ENCODE results near the gene SLC12A1. TPM values are rescaled to one million over a fixed set of nuclear protein-coding genes. Genes with fewer than 3 reads are reported as not detected.

SLC12A1 gene
- total and polyA plus RNA-seq, 2 of the 8 experiments (the other 6 are each of a cell fraction or from before 2014, with no cell fraction given): 0.63 to 1.0 TPM

DNA sequence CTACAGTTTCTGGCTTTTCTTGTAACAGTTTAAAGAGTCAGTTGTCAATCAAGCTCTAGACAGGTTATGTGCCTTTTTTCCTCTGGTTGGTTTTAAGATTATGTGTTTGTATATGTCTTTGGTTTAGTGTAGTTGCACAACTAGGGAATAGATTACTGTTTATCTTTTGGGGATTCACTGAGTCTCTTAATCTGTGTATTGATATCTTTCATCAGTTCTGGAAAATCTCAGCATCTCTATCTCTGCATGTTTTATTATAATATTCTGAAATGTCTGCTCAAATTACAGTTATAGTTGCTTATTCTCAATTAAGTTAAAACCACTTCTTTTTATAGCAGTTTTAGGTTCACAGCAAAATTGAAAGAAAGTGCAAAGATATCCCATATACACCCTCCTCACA is 139.4 kb downstream of the SLC12A1 start:
- H2AK5ac ChIP-seq (ENCODE audit: low read depth, low read length): no peak overlapping the region

More for the DNA sequence above, 139.4 kb downstream of the SLC12A1 start:
- H4K91ac ChIP-seq (replicated peaks; ENCODE audit: insufficient read length, low read length): no peak overlapping the region
- no peak overlapping the region for H3K14ac ChIP-seq (ENCODE audit: insufficient read length)
- no peak for FAIRE-seq
- H3K4me3 ChIP-seq (ENCODE audit: extremely low read depth in 1 of 4, insufficient read depth in 2 of 4, low read depth in 3 of 4, low read length in 4 of 4): no peak overlapping the region
- H4K20me1 ChIP-seq (replicated peaks in 1 of 2; ENCODE audit: control insufficient read depth in 1 of 2, insufficient read depth in 2 of 2, low read length in 2 of 2): peaks cover 0 to 2% of the 10 kb centered on the region in 2 experiments
- H2AFZ ChIP-seq (ENCODE audit: low read length): no peak overlapping the region
- no peaks in the 10 kb centered on the region for H3K27me3 ChIP-seq (replicated peaks in 1 of 4; ENCODE audit: control insufficient read depth in 3 of 4, extremely low read depth in 1 of 4, insufficient read depth in 3 of 4, low read length in 3 of 4)
- no peak overlapping the region for H3K18ac ChIP-seq (ENCODE audit: extremely low read depth, low read length)
- peaks cover 6 to 29% (median 21%) of the 10 kb centered on the region in 4 experiments; a peak in 7 of 8 replicates for H3K36me3 ChIP-seq (ENCODE audit: control insufficient read depth in 2 of 4, insufficient read depth in 4 of 4, low read length in 3 of 4)
- DNase-seq (ENCODE audit: low read depth in 1 of 2, low spot score in 2 of 2): no peak
- H3K79me2 ChIP-seq (ENCODE audit: control insufficient read depth in 1 of 2, insufficient read depth in 2 of 2, low read length in 2 of 2): no peaks in the 10 kb centered on the region
- no peak overlapping the region for H3K56ac ChIP-seq (replicated peaks; ENCODE audit: insufficient read length, low read depth, low read length)
- H3K9ac ChIP-seq (replicated peaks in 1 of 4; ENCODE audit: extremely low read depth in 1 of 4, low read depth in 3 of 4, low read length in 3 of 4): no peak overlapping the region
- H3K4ac ChIP-seq (replicated peaks; ENCODE audit: insufficient read length, low read depth, low read length): no peak overlapping the region
- no peak overlapping the region for H2BK20ac ChIP-seq (ENCODE audit: low read length)
- ChIA-PET POLR2A (ENCODE audit: partially characterized antibody) (interaction anchor here (1.0 kb wide), 2 partner anchors 11 to 13 kb away, joined by 3 read pairs; no protein-coding TSS in a partner anchor), CTCF (ENCODE audit: partially characterized antibody) (interaction anchor here (0.7 kb wide), 1 partner anchor 10 kb away, joined by 5 read pairs; no protein-coding TSS in a partner anchor)
- no peak overlapping the region for H3K4me2 ChIP-seq (ENCODE audit: insufficient read depth in 1 of 2, low read depth in 2 of 2, low read length in 2 of 2)
- H3K23ac ChIP-seq (ENCODE audit: insufficient read length): no peak overlapping the region
- H4K8ac ChIP-seq (ENCODE audit: extremely low read depth, insufficient read depth, low read length): no peak overlapping the region
- TF ChIP-seq SRF (IDR thresholded peaks at IDR 0.05; ENCODE audit: low read depth, low read length): no peak
- TF ChIP-seq GTF2F1 (IDR thresholded peaks at IDR 0.05; ENCODE audit: borderline replicate concordance, low read depth, low read length): no peak
- no peak for TF ChIP-seq TEAD4 (IDR thresholded peaks at IDR 0.05; ENCODE audit: low read depth, low read length)
- TF ChIP-seq POLR2A (IDR thresholded peaks at IDR 0.05; ENCODE audit: control extremely low read depth in 1 of 2, low read depth in 2 of 2, low read length in 2 of 2): no peak
- TF ChIP-seq KDM5A (IDR thresholded peaks at IDR 0.05; ENCODE audit: low read length): no peak
- TF ChIP-seq, protein P1, sequence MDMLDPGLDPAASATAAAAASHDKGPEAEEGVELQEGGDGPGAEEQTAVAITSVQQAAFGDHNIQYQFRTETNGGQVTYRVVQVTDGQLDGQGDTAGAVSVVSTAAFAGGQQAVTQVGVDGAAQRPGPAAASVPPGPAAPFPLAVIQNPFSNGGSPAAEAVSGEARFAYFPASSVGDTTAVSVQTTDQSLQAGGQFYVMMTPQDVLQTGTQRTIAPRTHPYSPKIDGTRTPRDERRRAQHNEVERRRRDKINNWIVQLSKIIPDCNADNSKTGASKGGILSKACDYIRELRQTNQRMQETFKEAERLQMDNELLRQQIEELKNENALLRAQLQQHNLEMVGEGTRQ (IDR thresholded peaks at IDR 0.05; ENCODE audit: low read length): no peak
- TF ChIP-seq GABPA (IDR thresholded peaks at IDR 0.05; ENCODE audit: borderline replicate concordance, insufficient read depth, low read length): no peak
- TF ChIP-seq RXRA (IDR thresholded peaks at IDR 0.05; ENCODE audit: insufficient read depth, low read depth, low read length): no peak
- TF ChIP-seq JUND (IDR thresholded peaks at IDR 0.05; ENCODE audit: low read length): no peak
- no peak for TF ChIP-seq RFX5 (IDR thresholded peaks at IDR 0.05; ENCODE audit: borderline replicate concordance, low read depth, low read length)
- TF ChIP-seq ASH2L (IDR thresholded peaks at IDR 0.05; ENCODE audit: low read length): no peak
- no peak for TF ChIP-seq CTCF (IDR thresholded peaks at IDR 0.05; ENCODE audit: control extremely low read depth in 1 of 3, insufficient read depth in 1 of 3, low read depth in 1 of 3, low read length in 3 of 3)
- no peak overlapping the region for H2BK12ac ChIP-seq (ENCODE audit: low read depth, low read length)
- no peaks in the 10 kb centered on the region for H3K9me3 ChIP-seq (ENCODE audit: insufficient read depth in 2 of 2, low read depth in 1 of 2, low read length in 1 of 2)
- no peak overlapping the region for H2BK120ac ChIP-seq (replicated peaks; ENCODE audit: low read depth, low read length)
- H3K23me2 ChIP-seq (ENCODE audit: low read depth, low read length): no peaks in the 10 kb centered on the region; the same call in 1 of the 2 replicates
- no peak overlapping the region for H3K27ac ChIP-seq (ENCODE audit: low read depth, low read length)
- no peaks in the 10 kb centered on the region for H3K79me1 ChIP-seq (ENCODE audit: low read depth, low read length)
- no peak overlapping the region for H2BK5ac ChIP-seq (ENCODE audit: low read depth, low read length)
- H4K5ac ChIP-seq (ENCODE audit: insufficient read length, low read depth, low read length): no peak overlapping the region
- H3K4me1 ChIP-seq (replicated peaks in 1 of 4; ENCODE audit: control insufficient read depth in 3 of 4, insufficient read depth in 4 of 4, low read length in 3 of 4): peaks cover 0 to 5% (median 1%) of the 10 kb centered on the region in 4 experiments; a peak in 2 of 7 replicates
- no peak overlapping the region for H2BK15ac ChIP-seq (ENCODE audit: low read length)

Measured in H1 (cell line).